Prostate gland (tissue), 2 donors: ENCODE results near the gene JMJD1C. TPM values are rescaled to one million over a fixed set of nuclear protein-coding genes. Genes with fewer than 3 reads are reported as not detected.

Experiments used
- DNase-seq: peaks from one replicate; pipeline ENCODE4 v3.0.0-alpha.2; 2019; ENCODE audit warnings: low spot score
- H3K27ac ChIP-seq, 2 donors: fragments of 200-600 bp; sonication (generic); 2 replicates each; pipeline ENCODE4 v1.5.1; 2017 to 2019
- H3K27me3 ChIP-seq: fragments of 200-600 bp; sonication (generic); replicated peaks from 2 replicates; pipeline ENCODE4 v1.5.1; 2019; ENCODE audit not compliant: insufficient read depth
- H3K36me3 ChIP-seq, 2 donors: fragments of 200-600 bp; sonication (generic); 1 replicate in 1 of 2; 2 replicates in 1 of 2; pipeline versions ENCODE4 v1.5.1 to v1.8.1; 2017 to 2019
- H3K4me1 ChIP-seq: fragments of 200-600 bp; sonication (generic); replicated peaks from 2 replicates; pipeline ENCODE4 v1.5.1; 2019
- H3K4me3 ChIP-seq, 2 donors: fragments of 200-600 bp; sonication (generic); 2 replicates each; pipeline ENCODE4 v1.5.1; 2017 to 2019
- H3K9me3 ChIP-seq: fragments of 200-600 bp; sonication (generic); 2 replicates; pipeline ENCODE4 v1.5.1; 2017
- CTCF ChIP-seq, 4 experiments: fragments of 200-600 bp in 2 of 4; fragments of 450-650 bp in 2 of 4; sonication (generic) in 2 of 4; IDR thresholded peaks; 1 replicate in 3 of 4; 2 replicates in 1 of 4; pipeline ENCODE4 v1.5.1; 2016 to 2019; ENCODE audit warnings: antibody characterized with exemption in 4 of 4, mild to moderate bottlenecking in 2 of 4, moderate library complexity in 2 of 4
- POLR2A ChIP-seq: fragments of 450-650 bp; IDR thresholded peaks from one replicate; pipeline ENCODE4 v1.6.1; 2016; ENCODE audit warnings: antibody characterized with exemption, mild to moderate bottlenecking
- POLR2AphosphoS5 ChIP-seq: sonication (generic); formaldehyde crosslinking; IDR thresholded peaks from one replicate; pipeline ENCODE4 v1.6.1; 2017; ENCODE audit warnings: antibody characterized with exemption
- WGBS: methylation state at CpG from one replicate; pipeline ENCODE4 v1.1.5; 2018; 5-methylcytosine and 5-hydroxymethylcytosine counted together
- intact Hi-C: fragments of 100-400 bp; cut with DNase I; formaldehyde crosslinking; loops from one replicate; pipeline ENCODE4 v1.14.2; 2022
- total RNA-seq, 2 donors: library from RNA; depleted of rRNA; stranded (reverse); fragments of >200 nt; gene quantifications; one replicate each; pipeline ENCODE4 v1.1.0, GENCODE V29; 2016

The JMJD1C gene
- total RNA-seq, 2 donors from 2014 or later, result 66.9 to 97.9 TPM

- Histone ChIP-seq H3K4me1 (no peaks in the 10 kb centered on the region), H3K9me3 (no peaks in the 10 kb centered on the region), H3K27ac (no peak overlapping the region), H3K27me3 (no peaks in the 10 kb centered on the region), H3K4me3 (no peak overlapping the region), H3K36me3 (no peaks in the 10 kb centered on the region)
- 97% methylated on average over 7 of the region's 7 CpGs for whole genome bisulfite sequencing
- TF ChIP-seq POLR2A (no peak), CTCF (IDR thresholded peaks at IDR 0.05) (no peak), POLR2AphosphoS5 (no peak)
- intact Hi-C loops, result no loop called here
- no peak for DNase-seq
Measured at GRCh38 chr10:63363951-63364350, 101.8 kb downstream of the JMJD1C start.

- DNase-seq, result no peak
- TF ChIP-seq POLR2AphosphoS5 (no peak), CTCF (IDR thresholded peaks at IDR 0.05) (no peak), POLR2A (no peak)
- Histone ChIP-seq H3K4me3 (no peak overlapping the region), H3K27ac (no peak overlapping the region), H3K27me3 (no peaks in the 10 kb centered on the region), H3K9me3 (no peaks in the 10 kb centered on the region), H3K36me3 (no peaks in the 10 kb centered on the region), H3K4me1 (no peaks in the 10 kb centered on the region)
- intact Hi-C loops, result no loop called here
- 71% methylated on average over 2 of the region's 2 CpGs for WGBS
Measured at GRCh38 chr10:63355682-63356081, 110.1 kb downstream of the JMJD1C start.

DNA sequence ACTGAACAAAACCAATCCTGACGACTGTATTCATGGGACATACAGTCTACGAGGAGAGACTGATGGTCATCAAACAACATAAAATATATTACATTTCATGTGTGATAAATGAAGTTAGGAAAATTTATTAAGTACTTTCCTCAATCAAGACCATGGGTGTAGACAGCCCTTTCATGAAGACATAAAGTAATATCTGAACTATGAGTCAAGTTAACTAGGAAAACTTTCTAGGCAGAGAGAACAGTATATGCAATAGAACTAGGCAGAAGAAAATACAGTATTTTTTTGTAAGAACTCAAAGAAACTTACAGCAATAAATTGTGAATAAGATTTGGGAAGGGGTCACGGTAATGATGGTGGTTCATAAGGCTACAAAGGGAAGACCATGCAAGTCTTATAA, 112.8 kb downstream of the JMJD1C start:
- 96% methylated on average over 3 of the region's 3 CpGs for WGBS
- Histone ChIP-seq H3K27ac (no peak overlapping the region), H3K27me3 (no peaks in the 10 kb centered on the region), H3K36me3 (no peaks in the 10 kb centered on the region), H3K4me3 (no peak overlapping the region), H3K9me3 (no peaks in the 10 kb centered on the region), H3K4me1 (no peaks in the 10 kb centered on the region)
- intact Hi-C loops, result no loop called here
- TF ChIP-seq POLR2A (no peak), POLR2AphosphoS5 (no peak), CTCF (IDR thresholded peaks at IDR 0.05) (no peak)
- no peak for DNase-seq

DNA sequence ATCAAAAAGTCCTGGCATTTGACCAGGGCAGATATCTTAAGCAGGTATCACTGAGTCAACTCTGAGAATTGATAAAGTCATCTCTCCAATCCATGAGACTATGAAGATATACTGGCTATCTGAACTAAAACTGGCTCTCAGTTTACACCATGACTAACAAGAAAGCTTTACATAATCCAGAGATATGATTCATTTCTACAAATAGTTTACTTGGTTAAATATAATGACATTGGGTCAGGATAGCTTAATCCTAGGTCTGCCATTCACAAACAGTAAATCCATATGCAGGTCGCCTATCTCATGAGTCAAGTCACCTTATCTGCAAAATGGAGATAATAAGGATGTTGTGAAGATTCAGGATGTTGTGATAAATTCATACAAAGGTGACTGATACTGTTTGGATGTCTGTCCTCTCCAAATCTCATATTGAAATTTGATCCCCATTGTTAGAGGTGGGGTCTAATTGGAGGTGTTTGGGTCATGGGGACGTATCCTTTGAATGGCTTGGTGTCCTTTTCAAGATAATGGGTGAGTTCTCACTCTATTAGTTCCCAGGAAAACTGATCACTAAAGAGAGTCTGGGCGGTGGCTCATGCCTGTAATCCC, 117.4 kb downstream of the JMJD1C start:
- TF ChIP-seq CTCF (IDR thresholded peaks at IDR 0.05) (no peak), POLR2A (no peak), POLR2AphosphoS5 (no peak)
- no peak for DNase-seq
- 97% methylated on average over 3 of the region's 3 CpGs for WGBS
- no peaks in the 10 kb centered on the region for H3K36me3 ChIP-seq
- no peaks in the 10 kb centered on the region for H3K4me1 ChIP-seq
- no peak overlapping the region for H3K4me3 ChIP-seq
- H3K27ac ChIP-seq, result no peak overlapping the region
- no peaks in the 10 kb centered on the region for H3K27me3 ChIP-seq
- H3K9me3 ChIP-seq, result no peaks in the 10 kb centered on the region
- intact Hi-C loops, result no loop called here

- H3K9me3 ChIP-seq, result no peaks in the 10 kb centered on the region
- H3K4me1 ChIP-seq, result no peaks in the 10 kb centered on the region
- no peak overlapping the region for H3K4me3 ChIP-seq
- intact Hi-C loops, result no loop called here
- no peak for TF ChIP-seq CTCF (IDR thresholded peaks at IDR 0.05)
- no peak for TF ChIP-seq POLR2AphosphoS5
- TF ChIP-seq POLR2A, result no peak
- no peaks in the 10 kb centered on the region for H3K36me3 ChIP-seq
- no peaks in the 10 kb centered on the region for H3K27me3 ChIP-seq
- no peak for DNase-seq
- no peak overlapping the region for H3K27ac ChIP-seq
Measured at GRCh38 chr10:63346015-63346441, 119.7 kb downstream of the JMJD1C start.
